HEK293 (cell line): Measurements from ENCODE around the gene TTLL9.

ENCODE experiments used
- CTCF ChIP-seq: fragments of 450-650 bp; formaldehyde crosslinking; IDR thresholded peaks from 2 replicates; pipeline ENCODE4 v1.5.1; 2016; ENCODE audit warnings: missing biosample characterization, missing genetic modification characterization
- PRDM10 ChIP-seq: fragments of 450-650 bp; formaldehyde crosslinking; IDR thresholded peaks from 2 replicates; pipeline ENCODE4 v1.5.1; 2016; ENCODE audit warnings: missing biosample characterization, missing genetic modification characterization
- ZNF596 ChIP-seq: fragments of 450-650 bp; IDR thresholded peaks from 2 replicates; pipeline ENCODE4 v1.5.0; 2018; ENCODE audit warnings: missing biosample characterization, mild to moderate bottlenecking, missing genetic modification characterization, moderate library complexity
- TF ChIP-seq, protein P1 (sequence below): IDR thresholded peaks from 2 replicates; pipeline ENCODE4 v1.6.1; 2011; ENCODE audit warnings: mild to moderate bottlenecking, low read depth, low read length, borderline replicate concordance

- TF ChIP-seq CTCF (no peak), PRDM10 (tag by site-specific recombination) (no peak), ZNF596 (tag by site-specific recombination) (no peak)
- TF ChIP-seq, protein P1, sequence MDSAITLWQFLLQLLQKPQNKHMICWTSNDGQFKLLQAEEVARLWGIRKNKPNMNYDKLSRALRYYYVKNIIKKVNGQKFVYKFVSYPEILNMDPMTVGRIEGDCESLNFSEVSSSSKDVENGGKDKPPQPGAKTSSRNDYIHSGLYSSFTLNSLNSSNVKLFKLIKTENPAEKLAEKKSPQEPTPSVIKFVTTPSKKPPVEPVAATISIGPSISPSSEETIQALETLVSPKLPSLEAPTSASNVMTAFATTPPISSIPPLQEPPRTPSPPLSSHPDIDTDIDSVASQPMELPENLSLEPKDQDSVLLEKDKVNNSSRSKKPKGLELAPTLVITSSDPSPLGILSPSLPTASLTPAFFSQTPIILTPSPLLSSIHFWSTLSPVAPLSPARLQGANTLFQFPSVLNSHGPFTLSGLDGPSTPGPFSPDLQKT = no peak
Measured at GRCh38 chr20:31859998-31860380, 10.4 kb upstream of the TTLL9 start.
